ENCODE results near the gene RD3L. TPM values are rescaled to one million over a fixed set of nuclear protein-coding genes. Genes with fewer than 3 reads are reported as not detected.

The RD3L gene
- total and polyA plus RNA-seq, 9 of the 15 experiments (the other 6 are each of a cell fraction or from before 2014, with no cell fraction given), result 0.14 TPM; not detected in 8

GRCh38 chr14:103910262-103910935, 31.9 kb downstream of the RD3L start (continued):
- TF ChIP-seq REST (IDR thresholded peaks at IDR 0.05; ENCODE audit: borderline replicate concordance) (peak; percentile 50; the same call in 1 of the 2 replicates), REST (CRISPR knock-in tag; IDR thresholded peaks at IDR 0.05; ENCODE audit: low read depth) (no peak), RAD21 (CRISPR knock-in tag; conservative IDR thresholded peaks at IDR 0.05 in 1 of 2, IDR thresholded peaks at IDR 0.05 in 1 of 2) (peak in 1 of 2 experiments; percentile 46; a peak in 2 of 4 replicates), STAG1 (CRISPR knock-in tag; IDR thresholded peaks at IDR 0.05; ENCODE audit: borderline replicate concordance) (peak; percentile 16; the same call in 1 of the 2 replicates)
